Inflammatory macrophage treated with lipopolysaccharide for 1 hour (primary cell): ENCODE data around the gene BARD1.
"Not testable (repeated sequence)": the region's sequence is repeated elsewhere in the genome, so short reads cannot be mapped to it uniquely, and the experiment has no call there.

Experiments
- DNase-seq, 2 donors: peaks; one replicate each; pipeline ENCODE4 v3.0.0-alpha.2; 2020 to 2022

Gene BARD1

DNA sequence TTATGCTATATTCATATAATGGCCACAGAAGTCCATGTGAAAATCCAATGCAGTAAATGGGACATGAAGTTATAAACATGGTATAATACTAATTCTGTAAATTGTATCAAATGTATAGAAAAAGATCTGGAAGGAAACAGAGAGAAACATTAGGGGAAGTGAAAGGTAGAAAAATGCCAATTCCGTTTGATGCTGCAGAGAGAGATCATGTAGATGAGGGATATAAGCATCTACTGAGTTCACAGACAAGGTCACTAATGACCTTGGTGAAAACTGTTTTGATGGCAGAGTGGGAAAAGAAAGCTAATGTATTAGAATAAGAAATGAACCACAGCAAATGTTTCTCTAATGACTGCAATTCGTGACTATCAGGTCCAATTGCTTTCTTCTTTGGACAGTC is 56.0 kb downstream of the BARD1 start:
- no peak for DNase-seq

DNA sequence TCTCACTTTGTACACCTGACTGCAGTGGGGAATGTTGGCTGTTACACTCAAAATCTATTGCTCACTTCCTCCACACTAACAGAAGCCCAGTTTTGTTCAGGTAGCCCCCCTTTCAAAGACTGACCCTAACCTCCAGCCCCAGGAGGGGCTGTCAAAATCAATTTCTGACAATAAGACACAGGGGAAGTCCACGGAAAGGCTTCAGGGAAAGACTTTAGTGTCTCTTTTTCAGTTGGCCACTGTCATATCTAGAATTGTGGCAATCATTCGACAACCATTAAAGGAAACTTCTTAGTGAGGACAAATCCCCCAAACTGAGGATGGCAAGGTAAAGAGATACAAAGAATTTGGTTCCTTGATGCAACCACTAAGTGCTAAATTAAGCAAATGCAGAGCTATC is 59.0 kb downstream of the BARD1 start:
- DNase-seq: no peak

DNA sequence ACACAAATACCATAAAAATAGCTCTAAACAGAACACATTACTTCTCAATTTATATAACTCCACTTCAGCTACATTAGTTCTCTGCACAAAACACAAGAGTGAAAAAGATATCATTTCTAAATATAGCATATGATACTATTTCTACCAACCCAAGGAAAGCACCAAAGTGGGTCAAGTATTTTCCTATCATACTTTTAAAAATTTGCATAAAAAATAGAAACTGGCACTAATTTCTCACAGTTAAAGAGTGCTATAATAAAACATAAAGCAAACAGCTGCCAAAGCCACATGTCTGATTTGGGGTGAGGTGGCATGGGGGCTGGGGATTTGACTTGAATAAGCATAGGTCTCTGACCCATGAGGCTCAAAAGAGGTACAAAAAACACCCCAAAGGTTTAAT is 61.5 kb downstream of the BARD1 start:
- DNase-seq: no peak

DNA sequence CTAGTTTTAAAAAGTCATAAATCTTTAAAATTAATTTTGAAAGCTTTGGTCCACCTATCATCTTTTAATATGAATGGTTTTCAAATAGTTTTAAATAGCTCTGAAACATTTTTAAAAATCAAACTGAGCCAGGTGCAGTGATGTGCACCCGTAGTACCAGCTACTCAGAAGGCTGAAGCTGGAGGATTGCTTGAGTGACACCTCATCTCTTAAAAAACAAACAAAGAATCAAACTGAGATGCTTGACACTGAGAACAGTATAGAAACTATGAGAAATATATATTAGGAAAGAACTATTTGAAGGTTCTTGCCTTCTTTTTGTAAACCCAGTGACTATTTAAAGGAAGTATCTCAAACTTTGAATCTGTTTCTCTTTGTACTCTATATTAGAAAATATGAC is 67.4 kb downstream of the BARD1 start:
- DNase-seq: no peak

GRCh38 chr2:214740867-214741395 is 68.6 kb downstream of the BARD1 start:
- no peak for DNase-seq

- DNase-seq: no peak
These were observed 72.3 kb downstream of the BARD1 start for GRCh38 chr2:214737188-214737587.

GRCh38 chr2:214730800-214731407 is 78.6 kb downstream of the BARD1 start:
- no peak for DNase-seq

DNA sequence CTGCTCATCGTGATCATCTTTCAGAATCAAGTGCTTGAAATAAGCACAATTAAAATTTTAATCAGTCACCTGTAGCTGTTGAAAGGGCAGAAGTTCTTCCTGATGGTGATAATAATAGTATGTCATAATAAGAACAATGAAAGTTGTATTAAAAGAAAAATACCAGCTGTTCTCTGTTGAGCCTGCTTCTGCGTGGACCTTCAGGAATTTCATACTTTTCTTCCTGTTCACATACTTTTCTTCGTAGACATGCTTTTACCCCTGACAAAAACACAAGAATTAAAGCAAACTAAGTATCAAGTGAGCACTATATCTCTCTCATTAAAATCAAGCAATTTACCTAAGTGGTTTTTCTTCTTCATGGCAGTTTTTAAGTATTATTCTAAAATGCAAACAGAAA is 79.2 kb downstream of the BARD1 start:
- no peak for DNase-seq

GRCh38 chr2:214724741-214725140 is 84.7 kb downstream of the BARD1 start:
- DNase-seq: no peak

GRCh38 chr2:214717837-214718236 is 91.6 kb downstream of the BARD1 start:
- DNase-seq: not testable (repeated sequence)

- DNase-seq: no peak
These were observed 92.5 kb downstream of the BARD1 start for GRCh38 chr2:214716811-214717560.

- DNase-seq: no peak
These were observed 94.5 kb downstream of the BARD1 start for GRCh38 chr2:214715025-214715424.

GRCh38 chr2:214713080-214713830 is 96.2 kb downstream of the BARD1 start:
- no peak for DNase-seq

GRCh38 chr2:214710729-214711128 is 98.8 kb downstream of the BARD1 start:
- DNase-seq: no peak

GRCh38 chr2:214706986-214707385 is 102.5 kb downstream of the BARD1 start:
- no peak for DNase-seq

- no peak for DNase-seq
These were observed 110.2 kb downstream of the BARD1 start for GRCh38 chr2:214699236-214699635.

DNA sequence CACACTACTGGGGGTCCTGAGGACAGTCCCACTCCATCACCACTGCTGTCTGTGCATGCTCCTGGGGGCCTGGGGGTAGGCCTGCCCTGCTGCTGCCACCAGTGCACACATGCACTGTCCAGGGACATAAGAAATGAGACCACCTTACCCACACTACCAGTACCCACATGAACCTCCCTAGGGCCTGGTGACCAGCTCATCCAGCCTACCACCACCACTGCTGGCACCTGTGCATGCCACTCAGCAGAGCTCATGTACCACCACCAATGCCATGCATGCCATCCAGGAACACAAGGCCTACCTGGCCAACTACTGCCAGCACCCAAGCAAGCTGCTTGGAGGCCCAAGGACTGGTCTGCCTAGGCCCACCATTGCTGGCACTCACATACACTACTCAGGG is 112.8 kb downstream of the BARD1 start:
- DNase-seq: no peak

DNA sequence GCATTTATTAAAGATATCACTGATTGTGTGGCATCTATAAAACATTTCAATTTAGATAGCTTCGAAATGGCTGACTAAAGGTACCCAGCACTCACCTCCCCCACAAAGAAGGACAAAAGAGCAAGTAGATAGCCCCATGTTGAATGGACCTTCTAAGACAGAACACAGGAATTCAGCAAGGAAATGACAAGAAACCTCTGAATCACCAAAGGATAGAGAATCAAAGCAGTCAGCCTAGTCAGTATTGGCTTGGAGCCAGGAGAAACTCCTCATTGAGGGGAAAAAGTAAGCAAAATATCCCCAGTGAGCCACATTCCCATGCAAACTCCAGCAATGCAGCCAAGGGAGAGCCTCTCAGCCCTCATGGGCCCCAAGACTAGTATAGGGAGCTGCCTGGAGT is 113.7 kb downstream of the BARD1 start:
- no peak for DNase-seq

DNA sequence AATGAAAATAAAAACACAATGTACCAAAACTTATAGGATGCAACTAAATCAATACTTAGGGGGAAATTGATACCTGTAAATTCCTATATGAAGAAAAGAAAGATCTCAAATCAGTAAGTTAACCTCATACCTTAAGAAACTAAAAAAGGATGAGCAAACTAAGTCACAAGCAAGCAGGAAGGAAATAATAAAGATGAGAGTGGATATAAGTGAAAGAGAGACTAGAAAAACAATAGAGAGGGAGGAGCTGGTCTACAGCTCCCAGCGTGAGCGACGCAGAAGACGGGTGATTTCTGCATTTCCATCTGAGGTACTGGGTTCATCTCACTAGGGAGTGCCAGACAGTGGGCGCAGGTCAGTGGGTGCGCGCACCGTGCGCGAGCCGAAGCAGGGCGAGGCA is 125.9 kb downstream of the BARD1 start:
- not testable (repeated sequence) for DNase-seq

DNA sequence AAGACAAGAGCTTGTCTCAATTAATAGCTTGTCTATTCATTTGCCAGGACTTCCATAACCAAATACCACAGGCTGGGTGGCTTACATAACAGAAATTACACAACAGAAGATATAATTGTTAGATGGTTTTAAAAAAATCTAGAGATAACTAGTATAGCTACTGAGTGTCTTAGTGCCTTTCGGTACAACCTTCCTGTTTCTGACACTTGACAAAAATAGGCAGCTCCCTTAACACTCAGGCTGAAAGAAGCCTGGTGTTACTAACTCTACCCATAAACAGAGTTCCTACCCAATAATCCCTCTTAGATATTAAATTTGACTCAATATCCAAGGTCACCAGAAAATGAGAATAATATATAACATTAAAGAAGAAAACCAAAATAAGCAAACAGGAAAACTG is 129.7 kb downstream of the BARD1 start:
- DNase-seq: peak in 1 of 2 donors; percentile 2

DNA sequence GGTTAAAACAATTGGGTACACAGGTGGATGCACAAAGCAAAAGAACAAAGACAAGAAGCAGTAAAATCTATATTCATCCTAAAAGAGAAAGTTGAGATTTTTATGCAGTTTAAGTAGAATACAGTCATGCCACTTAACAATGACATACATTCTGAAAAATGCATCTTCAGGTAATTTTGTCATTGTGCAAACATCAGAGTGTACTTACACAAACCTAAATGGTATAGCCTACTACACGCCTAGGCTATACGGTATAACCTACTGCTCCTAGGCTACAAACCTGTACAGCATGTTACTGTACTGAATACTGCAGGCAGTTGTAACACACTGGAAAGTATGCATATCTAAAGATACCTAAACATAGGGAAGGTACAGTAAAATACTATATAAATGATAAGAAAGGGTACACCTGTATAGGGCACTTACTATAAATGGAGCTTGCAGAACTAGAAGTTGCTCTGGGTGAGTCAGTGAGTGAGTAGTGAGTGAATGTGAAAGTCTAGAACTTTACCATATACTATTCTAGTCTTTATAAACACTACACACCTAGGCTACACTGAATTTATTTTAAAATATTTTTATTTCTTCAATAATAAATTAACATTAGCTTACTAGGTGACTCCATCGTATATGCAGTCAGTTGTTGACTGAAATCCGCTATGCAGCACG is 132.9 kb downstream of the BARD1 start:
- no peak for DNase-seq
